ENCODE results near the gene KRT36.

The KRT36 gene

DNA sequence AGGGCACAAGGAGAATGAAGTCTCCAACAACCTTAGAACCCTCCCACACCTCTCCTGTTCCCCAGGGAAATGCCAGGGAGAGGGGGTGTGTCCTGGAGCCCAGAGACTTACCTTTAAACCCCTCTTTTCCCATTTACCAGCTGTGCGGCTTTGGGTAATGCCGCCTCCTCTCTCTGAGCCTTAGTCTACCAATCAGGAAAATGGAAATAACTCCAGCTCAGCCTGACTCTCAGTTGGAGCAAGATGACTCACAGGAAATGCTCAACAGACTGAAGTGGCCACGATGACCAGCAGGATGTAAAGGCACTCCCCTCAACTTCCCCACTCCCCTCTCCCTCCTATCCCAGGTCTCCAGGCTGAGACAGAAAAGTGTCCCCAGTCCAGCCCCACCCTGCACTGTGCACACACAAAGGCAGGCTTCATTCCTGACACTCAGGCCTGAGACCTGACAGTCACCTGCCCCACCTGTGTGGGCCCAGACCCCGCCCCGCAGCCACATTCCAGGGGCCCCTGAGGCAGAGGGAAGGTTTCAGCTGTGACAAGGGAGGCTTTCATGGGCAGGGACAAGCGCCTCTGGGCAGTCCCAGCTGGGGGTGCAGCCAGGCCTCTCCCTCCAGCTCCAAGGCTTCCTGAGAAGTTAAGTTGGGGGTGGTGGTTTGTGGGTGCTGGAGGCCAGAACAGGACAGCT is 32.0 kb upstream of the KRT36 start:
- peak; percentile 80 for DNase-seq

GRCh38 chr17:41520821-41521521 is 31.3 kb upstream of the KRT36 start:
- no peak for DNase-seq

GRCh38 chr17:41519501-41520224 is 30.0 kb upstream of the KRT36 start:
- DNase-seq, result no peak

- no peak for DNase-seq
Observed at GRCh38 chr17:41518789-41519449, 29.2 kb upstream of the KRT36 start, which contains the start of gene KRT15. TSS of gene KRT15 (minus strand) at chr17:41518890. CDS start at chr17:41518827, 63 bp downstream.

DNA sequence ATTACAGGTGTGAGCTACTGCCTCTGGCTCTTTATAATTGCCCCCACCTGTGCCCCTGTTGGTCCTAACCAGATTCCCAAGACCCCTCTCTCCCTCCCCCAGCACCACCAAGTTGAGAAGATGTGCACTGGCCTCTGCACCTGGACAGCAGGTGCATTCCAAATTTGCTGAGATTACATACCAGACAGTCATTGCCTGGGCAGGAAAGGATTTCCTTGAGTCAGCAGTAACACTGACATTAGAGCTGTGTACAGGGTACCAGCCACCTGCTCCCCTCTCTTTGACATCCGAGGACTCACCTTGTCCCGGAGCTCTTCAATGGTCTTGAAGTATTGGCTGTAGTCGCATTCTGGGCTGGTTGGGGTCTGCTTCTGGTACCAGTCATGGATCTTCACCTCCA is 28.3 kb upstream of the KRT36 start:
- DNase-seq, result no peak

- DNase-seq, result no peak
Observed at GRCh38 chr17:41516830-41517283, 27.1 kb upstream of the KRT36 start.

GRCh38 chr17:41516147-41516829 is 26.6 kb upstream of the KRT36 start:
- DNase-seq, result no peak

- DNase-seq, result no peak
Observed at GRCh38 chr17:41513168-41513547, 23.4 kb upstream of the KRT36 start.

- no peak for DNase-seq
Observed at GRCh38 chr17:41512546-41513167, 22.9 kb upstream of the KRT36 start.

DNA sequence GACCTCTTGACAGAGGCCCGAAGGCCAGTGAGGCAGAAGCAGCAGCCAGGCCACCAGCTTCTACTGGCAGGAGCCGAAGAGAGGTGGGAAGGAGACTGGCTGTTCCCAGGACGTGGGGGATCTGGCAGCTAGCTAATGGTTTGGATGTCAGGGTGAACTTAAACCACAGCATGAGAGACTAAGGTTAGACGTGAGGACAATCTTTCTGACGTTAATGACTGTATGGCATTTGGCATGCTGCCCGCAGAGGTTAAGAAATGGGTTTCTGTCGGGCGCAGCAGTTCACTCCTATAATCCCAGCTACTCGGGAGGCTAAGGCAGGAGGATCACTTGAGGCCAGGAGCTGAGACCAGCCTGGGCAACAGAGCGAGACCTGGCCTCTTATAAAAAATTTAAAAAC is 22.0 kb upstream of the KRT36 start:
- DNase-seq, result no peak

GRCh38 chr17:41511116-41511515 is 21.4 kb upstream of the KRT36 start:
- no peak for DNase-seq

GRCh38 chr17:41510251-41511065 is 20.7 kb upstream of the KRT36 start:
- no peak for DNase-seq

DNA sequence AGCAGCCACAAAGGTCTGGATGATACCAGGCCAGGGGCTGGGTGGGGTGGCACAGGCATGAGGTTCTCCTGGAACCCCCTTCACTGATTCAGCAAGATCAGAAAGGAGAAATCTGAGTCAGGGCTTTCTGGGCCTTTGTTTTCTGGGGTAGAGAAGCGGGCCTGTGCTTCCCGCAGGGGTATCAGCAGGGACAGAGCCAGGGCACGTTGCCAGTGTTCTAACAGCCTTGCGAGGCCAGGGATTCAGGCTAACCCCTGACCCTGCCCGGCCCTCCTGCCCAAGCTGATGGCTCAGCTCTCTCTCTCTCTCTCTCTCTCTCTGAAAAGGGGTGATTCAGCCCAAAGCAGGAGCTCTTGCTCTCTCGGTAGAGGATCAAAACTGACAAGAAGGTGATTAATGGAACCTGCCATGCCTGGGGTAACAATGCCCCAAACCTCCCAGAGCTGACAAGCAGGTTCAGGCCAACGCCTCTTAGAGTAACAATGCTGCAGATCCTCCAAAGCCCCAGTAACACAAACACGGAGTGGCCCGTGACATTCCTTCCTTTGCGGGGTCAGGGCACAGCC is 17.7 kb upstream of the KRT36 start:
- DNase-seq, result no peak

GRCh38 chr17:41505809-41506767 is 16.4 kb upstream of the KRT36 start:
- DNase-seq, result no peak

- no peak for DNase-seq
Observed at GRCh38 chr17:41505007-41505808, 15.5 kb upstream of the KRT36 start, which contains the start of gene KRT13. TSS of gene KRT13 (minus strand) at chr17:41505612. CDS start at chr17:41505550, 62 bp downstream.

- peak; percentile 50 for DNase-seq
Observed at GRCh38 chr17:41504246-41504977, 14.7 kb upstream of the KRT36 start.

DNA sequence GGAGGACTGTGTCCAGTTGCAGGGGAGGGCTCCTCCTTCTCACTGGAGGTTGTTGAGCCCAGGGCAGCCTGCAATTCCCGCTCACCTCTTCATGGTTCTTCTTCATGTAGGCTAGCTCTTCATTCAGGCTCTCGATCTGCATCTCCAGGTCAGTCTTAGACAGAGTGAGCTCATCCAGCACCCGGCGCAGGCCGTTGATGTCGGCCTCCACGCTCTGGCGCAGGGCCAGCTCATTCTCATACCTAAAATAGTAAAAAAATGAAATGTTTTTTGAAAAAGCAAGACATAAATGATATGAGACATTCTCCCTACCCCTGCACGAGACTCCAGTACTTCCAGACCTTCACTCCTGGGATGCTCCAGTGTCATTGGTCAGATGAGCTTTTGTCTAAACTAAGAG is 13.5 kb upstream of the KRT36 start:
- no peak for DNase-seq
